Measurements from ENCODE around the gene SLIT1.
"Not testable (repeated sequence)": the region's sequence is repeated elsewhere in the genome, so short reads cannot be mapped to it uniquely, and the experiment has no call there.

SLIT1 gene

DNA sequence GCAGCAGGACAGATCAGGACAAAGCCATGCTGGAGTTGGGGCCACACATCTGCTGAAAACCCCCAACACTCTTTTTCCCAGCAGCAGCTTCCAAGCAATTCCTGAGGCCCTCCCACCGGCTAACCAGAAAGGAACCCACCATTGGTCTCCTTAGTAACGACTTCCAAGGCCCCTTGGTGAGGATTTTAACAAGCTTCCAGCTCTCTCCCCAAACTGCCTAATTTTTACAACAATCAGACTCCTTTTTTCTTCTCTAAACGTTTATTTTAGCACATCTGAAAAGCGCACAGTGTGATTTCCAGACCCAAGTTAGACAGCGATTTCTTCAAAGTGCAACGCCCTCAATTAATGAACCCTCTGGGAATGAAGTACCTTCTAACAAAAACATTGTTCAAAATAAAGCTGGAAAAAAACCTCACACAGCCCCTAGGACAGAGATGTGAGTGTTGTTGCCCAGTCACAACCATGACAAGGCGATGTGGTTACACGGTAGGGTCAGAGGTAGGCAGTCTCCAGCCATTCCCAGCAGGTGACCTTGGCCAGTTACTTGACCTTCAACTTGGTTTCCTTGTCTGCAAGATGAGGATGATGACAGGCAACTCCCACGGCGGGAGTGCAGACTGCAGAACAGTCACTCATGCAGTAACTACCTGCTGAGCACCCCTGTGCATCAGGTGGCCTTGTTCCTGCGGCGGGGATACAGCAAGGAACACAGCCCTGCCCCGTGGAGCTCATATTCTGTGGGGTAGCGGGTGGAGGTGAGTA is 82.3 kb downstream of the SLIT1 start:
- DNase-seq = no peak

DNA sequence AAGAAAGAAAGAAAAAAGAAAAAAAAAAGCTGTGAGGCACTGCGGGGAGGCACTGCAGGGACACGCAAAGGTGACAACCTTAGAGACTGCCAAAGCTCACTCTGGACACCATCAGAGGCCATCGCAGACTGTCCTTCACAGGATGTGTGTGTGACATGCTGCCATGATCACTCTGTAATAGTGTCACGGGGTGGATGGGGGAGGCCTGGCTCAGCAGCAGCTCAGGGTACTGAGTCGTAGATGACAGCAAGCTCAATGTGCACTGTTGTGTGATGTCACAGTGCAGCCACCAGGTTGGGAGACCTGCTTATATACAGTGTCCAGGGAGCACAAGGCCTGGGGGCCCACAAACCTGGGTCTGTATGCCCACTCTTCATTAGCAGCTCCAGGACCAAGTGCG is 83.3 kb downstream of the SLIT1 start:
- DNase-seq = no peak

GRCh38 chr10:97101166-97101940 is 84.4 kb downstream of the SLIT1 start:
- no peak for DNase-seq

- no peak for DNase-seq
Measured at GRCh38 chr10:97100657-97101056, 85.1 kb downstream of the SLIT1 start.

GRCh38 chr10:97099868-97100267 is 85.9 kb downstream of the SLIT1 start:
- no peak for DNase-seq

DNA sequence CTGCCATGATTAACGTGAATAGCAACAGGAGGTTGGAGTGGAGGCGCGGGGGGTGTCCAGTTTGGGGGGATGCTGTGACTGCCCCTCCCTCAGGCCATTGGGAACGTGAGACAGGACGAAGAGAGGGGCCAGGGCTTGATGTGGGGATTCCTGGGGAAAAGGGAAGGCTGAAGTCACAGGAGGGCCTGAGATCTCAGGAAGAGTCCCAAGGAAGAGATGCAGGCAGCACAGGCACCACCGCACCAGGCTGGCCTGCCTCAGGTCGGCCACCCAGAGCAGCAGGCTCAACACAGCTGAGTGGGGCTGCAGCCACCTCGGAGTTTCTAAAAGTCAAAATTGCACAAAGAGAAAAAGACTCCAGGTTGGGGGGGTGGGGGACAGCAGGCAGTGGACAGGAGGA is 86.7 kb downstream of the SLIT1 start:
- no peak for DNase-seq

- DNase-seq = no peak
Measured at GRCh38 chr10:97097084-97097433, 88.7 kb downstream of the SLIT1 start.

- DNase-seq = no peak
Measured at GRCh38 chr10:97096261-97097083, 89.3 kb downstream of the SLIT1 start.

GRCh38 chr10:97095701-97096260 is 90.0 kb downstream of the SLIT1 start:
- no peak for DNase-seq

- DNase-seq = no peak
Measured at GRCh38 chr10:97090644-97091043, 95.1 kb downstream of the SLIT1 start.

DNA sequence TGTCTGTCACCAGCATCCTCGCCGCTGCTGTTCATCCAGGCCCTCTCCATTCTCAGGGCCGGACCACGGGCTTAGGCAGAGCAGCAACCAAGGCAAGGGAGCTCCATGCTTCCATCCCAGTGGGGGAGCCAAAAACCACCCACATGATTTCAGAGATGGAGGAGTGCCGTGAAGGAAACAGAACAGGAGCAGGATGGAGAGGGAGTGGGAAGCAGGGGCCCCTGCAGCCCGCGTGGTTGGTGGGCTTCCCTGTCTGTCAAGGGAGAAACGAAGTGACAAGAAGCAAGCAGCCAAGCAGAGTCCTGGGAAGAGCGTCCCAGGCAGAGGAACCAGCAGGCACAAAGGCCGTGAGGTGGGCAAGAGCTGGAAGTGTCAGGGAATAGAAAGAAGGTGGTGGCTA is 95.7 kb downstream of the SLIT1 start:
- no peak for DNase-seq

- no peak for DNase-seq
Measured at GRCh38 chr10:97089209-97089870, 96.4 kb downstream of the SLIT1 start.

DNA sequence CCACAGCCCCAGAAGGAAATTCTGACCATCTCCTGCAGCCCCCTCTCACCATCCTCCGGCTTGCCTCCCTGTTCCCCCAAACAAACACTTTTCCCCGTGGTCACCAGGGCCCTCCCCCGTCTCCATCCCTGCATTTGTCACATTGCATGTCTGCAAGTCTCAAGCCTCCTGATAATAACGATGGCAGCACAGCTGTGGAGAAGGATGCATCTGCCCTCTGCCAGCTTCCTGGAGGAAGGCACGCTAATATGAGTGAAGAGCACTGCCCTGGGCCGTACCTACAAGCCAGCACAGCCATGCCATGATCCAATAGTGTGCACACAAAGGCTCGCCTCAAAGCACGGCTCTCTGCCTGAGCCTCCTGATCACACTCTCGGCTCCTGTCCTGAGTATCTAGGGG is 98.5 kb downstream of the SLIT1 start:
- no peak for DNase-seq

GRCh38 chr10:97086530-97086929 is 99.2 kb downstream of the SLIT1 start:
- no peak for DNase-seq

- DNase-seq = no peak
Measured at GRCh38 chr10:97083228-97083829, 102.4 kb downstream of the SLIT1 start.

GRCh38 chr10:97082575-97082974 is 103.2 kb downstream of the SLIT1 start:
- DNase-seq = not testable (repeated sequence)

- peak; percentile 65 for DNase-seq
Measured at GRCh38 chr10:97081621-97082235, 104.0 kb downstream of the SLIT1 start.

DNA sequence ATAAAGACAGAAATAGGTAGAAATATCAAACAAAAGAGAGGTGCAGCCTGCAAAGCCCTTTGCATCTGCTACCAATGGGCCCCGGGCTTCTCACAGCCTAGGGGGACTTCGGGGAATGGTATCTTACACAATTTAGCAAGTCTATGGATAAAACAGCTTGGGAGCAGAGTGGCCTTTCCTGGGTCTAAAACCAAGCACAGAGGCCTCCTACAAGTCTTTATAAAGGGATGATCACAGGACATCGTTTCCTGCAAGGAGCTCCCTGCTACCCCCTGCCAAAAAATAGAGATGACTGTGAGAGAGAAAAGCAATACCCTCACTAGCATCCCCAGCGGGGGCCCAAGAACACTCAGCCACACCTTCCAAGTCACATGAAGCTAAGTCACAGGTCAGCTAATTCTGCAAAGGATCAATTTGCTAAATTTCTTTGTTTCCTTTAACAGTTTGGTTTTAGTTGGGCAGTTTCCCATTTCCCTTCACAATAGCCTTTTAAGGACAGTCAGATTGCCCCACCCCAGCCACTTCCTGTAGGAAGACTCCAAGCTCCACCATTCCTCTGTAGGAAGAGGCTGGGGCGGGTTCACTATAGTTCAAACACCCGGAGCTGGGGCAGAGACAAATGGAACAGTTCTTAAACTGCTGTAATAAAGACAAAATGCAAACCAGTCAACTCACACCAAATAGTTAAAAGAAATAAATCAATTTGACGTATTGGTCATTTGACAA is 105.5 kb downstream of the SLIT1 start:
- DNase-seq = no peak

DNA sequence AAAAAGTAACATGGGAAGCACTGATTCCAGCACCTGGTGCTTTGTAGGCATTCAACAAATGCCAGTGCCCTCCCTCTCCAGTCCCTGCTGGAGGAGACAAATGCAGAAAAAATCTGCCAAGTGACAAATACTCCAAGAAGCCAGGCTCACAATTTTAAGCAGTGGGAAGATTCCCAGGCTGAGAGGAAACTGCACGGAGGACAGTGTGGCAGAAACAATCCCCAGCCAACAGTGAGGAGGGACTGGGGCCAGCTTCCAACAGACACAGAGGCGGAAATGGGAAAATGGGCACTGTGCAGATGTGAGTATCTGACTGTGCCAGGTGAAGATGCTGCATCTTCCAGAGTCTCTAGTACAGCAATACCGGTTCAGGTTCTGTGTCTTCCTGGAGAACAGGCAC is 106.3 kb downstream of the SLIT1 start:
- DNase-seq = no peak

DNA sequence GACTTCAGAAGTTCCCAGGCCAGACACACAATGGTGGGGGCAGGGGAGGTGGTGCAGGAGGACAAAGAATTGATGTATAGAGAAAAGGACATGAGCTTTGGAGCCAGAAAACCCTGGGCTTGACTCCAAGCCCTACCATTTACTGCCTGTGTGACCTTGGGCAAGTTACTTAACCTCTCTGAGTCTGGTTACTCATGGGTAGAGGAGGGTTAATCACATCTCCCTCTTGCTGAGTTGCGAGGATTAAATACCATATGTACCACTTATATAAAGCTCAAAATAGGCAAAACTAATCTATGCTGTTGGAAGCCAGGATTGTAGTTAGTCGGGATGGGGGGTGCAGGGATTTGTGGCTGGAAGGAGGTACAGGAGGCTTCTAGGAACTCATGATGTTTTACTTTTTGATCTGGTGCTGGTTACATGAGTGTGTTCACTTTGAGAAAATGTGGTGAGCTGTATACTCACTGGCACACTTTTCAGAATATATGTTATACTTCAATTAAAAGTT is 106.8 kb downstream of the SLIT1 start:
- DNase-seq = no peak
